Gastrocnemius medialis (tissue), 4 donors: ENCODE results near the gene CARD14. TPM values are rescaled to one million over a fixed set of nuclear protein-coding genes. Genes with fewer than 3 reads are reported as not detected.
A peak's percentile ranks its signal among the peaks of the same experiment; 100 is the strongest.
"Not testable (repeated sequence)": the region's sequence is repeated elsewhere in the genome, so short reads cannot be mapped to it uniquely, and the experiment has no call there.

Experiments
- ATAC-seq, 2 donors: fragments of 150-250 bp; one replicate each; pipeline ENCODE4 v1.9.1; 2016
- DNase-seq, 2 donors: peaks; one replicate each; pipeline ENCODE4 v3.0.0-alpha.2; 2019
- H3K27ac ChIP-seq, 4 donors: fragments of 200-600 bp; sonication (generic); 1 replicate in 1 of 4; 2 replicates in 3 of 4; pipeline ENCODE4 v1.5.1; 2016 to 2018; ENCODE audit warnings: mild to moderate bottlenecking in 2 of 4, moderate library complexity in 1 of 4
- H3K27me3 ChIP-seq, 3 donors: fragments of 200-600 bp; sonication (generic) in 2 of 3; 1 replicate in 1 of 3; 2 replicates in 2 of 3; pipeline versions ENCODE4 v1.5.1 to v1.6.0; 2016 to 2019; ENCODE audit warnings: mild to moderate bottlenecking in 1 of 3, moderate library complexity in 1 of 3
- H3K36me3 ChIP-seq, 2 donors: fragments of 200-600 bp; sonication (generic) in 1 of 2; one replicate each; pipeline ENCODE4 v1.5.1; 2017 to 2018
- H3K4me1 ChIP-seq, 2 donors: fragments of 200-600 bp; sonication (generic) in 1 of 2; one replicate each; pipeline ENCODE4 v1.5.1; 2016 to 2017; ENCODE audit warnings: mild to moderate bottlenecking in 2 of 2
- H3K4me3 ChIP-seq, 4 donors: fragments of 200-600 bp; sonication (generic) in 3 of 4; 1 replicate in 1 of 4; 2 replicates in 3 of 4; pipeline ENCODE4 v1.5.1; 2016 to 2019; ENCODE audit warnings: mild to moderate bottlenecking in 2 of 4
- H3K9me3 ChIP-seq, 3 donors: fragments of 200-600 bp; sonication (generic) in 2 of 3; 1 replicate in 1 of 3; 2 replicates in 2 of 3; pipeline ENCODE4 v1.5.1; 2016 to 2019
- CTCF ChIP-seq, 5 experiments: fragments of 450-650 bp in 3 of 5; fragments of 200-600 bp in 2 of 5; sonication (generic) in 2 of 5; IDR thresholded peaks in 4 of 5; conservative IDR thresholded peaks in 1 of 5; 1 replicate in 4 of 5; 2 replicates in 1 of 5; pipeline ENCODE4 v1.5.1; 2016 to 2019; ENCODE audit warnings: antibody characterized with exemption in 5 of 5, mild to moderate bottlenecking in 3 of 5, moderate library complexity in 3 of 5
- POLR2A ChIP-seq, 2 donors: fragments of 450-650 bp; IDR thresholded peaks; one replicate each; pipeline ENCODE4 v1.6.1; 2017; ENCODE audit warnings: antibody characterized with exemption in 2 of 2, mild to moderate bottlenecking in 2 of 2, moderate library complexity in 2 of 2
- in situ Hi-C, 4 donors: fragments of 200-750 bp; cut with MboI; loops; one replicate each; pipeline versions ENCODE4 v1.15.0 to v1.8.0; 2017; ENCODE audit warnings: low sequenced_read_pairs in 4 of 4
- intact Hi-C: fragments of 100-400 bp; cut with DNase I; formaldehyde crosslinking; loops from one replicate; pipeline ENCODE4 v1.15.1; 2023; ENCODE audit warnings: low total_unique reads
- total RNA-seq, 4 donors: library from RNA; depleted of rRNA; stranded (reverse); fragments of >200 nt; gene quantifications; one replicate each; pipeline versions ENCODE4 v1.1.0 to v1.2.3, GENCODE V29; 2016

Gene CARD14
- total RNA-seq, 4 donors from 2014 or later = not detected

GRCh38 chr17:80242505-80242904, 72.7 kb downstream of the CARD14 start:
- ATAC-seq = no peak
- Histone ChIP-seq H3K36me3 (peaks cover 0 to 30% of the 10 kb centered on the region in 2 donors), H3K27ac (peak overlapping the region in 1 of 4 donors; percentile 81), H3K4me3 (no peak overlapping the region), H3K4me1 (peaks cover 0 to 6% of the 10 kb centered on the region in 2 donors), H3K27me3 (no peaks in the 10 kb centered on the region), H3K9me3 (no peaks in the 10 kb centered on the region)
- DNase-seq = no peak
- in situ Hi-C loops (no loop called here), intact Hi-C loops (no loop called here)
- TF ChIP-seq CTCF (IDR thresholded peaks at IDR 0.05 in 4 of 5, conservative IDR thresholded peaks at IDR 0.05 in 1 of 5) (no peak), POLR2A (IDR thresholded peaks at IDR 0.05) (no peak)

GRCh38 chr17:80243526-80244433, 74.0 kb downstream of the CARD14 start:
- intact Hi-C loops (no loop called here), in situ Hi-C loops (no loop called here)
- Histone ChIP-seq H3K27ac (peak overlapping the region; percentile 35 to 81 (median 64)), H3K4me3 (no peak overlapping the region), H3K9me3 (no peaks in the 10 kb centered on the region), H3K4me1 (peaks cover 0 to 6% of the 10 kb centered on the region in 2 donors), H3K36me3 (peaks cover 0 to 19% of the 10 kb centered on the region in 2 donors), H3K27me3 (no peaks in the 10 kb centered on the region)
- TF ChIP-seq POLR2A (IDR thresholded peaks at IDR 0.05) = no peak
- DNase-seq (peak in 1 of 2 donors; percentile 64), ATAC-seq (peak; percentile 51 to 84)

GRCh38 chr17:80244448-80244847, 74.6 kb downstream of the CARD14 start:
- ATAC-seq = peak in 1 of 2 donors; percentile 33

GRCh38 chr17:80244871-80245509, 75.2 kb downstream of the CARD14 start:
- H3K9me3 ChIP-seq = no peaks in the 10 kb centered on the region
- H3K4me1 ChIP-seq = peaks cover 0 to 6% of the 10 kb centered on the region in 2 donors
- no peak for DNase-seq
- peaks cover 0 to 19% of the 10 kb centered on the region in 2 donors for H3K36me3 ChIP-seq
- no peaks in the 10 kb centered on the region for H3K27me3 ChIP-seq
- in situ Hi-C loops = no loop called here
- H3K27ac ChIP-seq = no peak overlapping the region
- TF ChIP-seq CTCF (IDR thresholded peaks at IDR 0.05 in 4 of 5, conservative IDR thresholded peaks at IDR 0.05 in 1 of 5) = no peak
- TF ChIP-seq POLR2A (IDR thresholded peaks at IDR 0.05) = no peak
- intact Hi-C loops = no loop called here
- ATAC-seq = no peak
- H3K4me3 ChIP-seq = no peak overlapping the region

More at GRCh38 chr17:80244448-80244847, 74.6 kb downstream of the CARD14 start:
- H3K9me3 ChIP-seq, in situ Hi-C loops, intact Hi-C loops, H3K4me3 ChIP-seq, H3K27me3 ChIP-seq, H3K4me1 ChIP-seq: not testable (repeated sequence)
- Histone ChIP-seq H3K27ac (peak overlapping the region; percentile 35 to 81 (median 64)), H3K36me3 (peaks cover 0 to 19% of the 10 kb centered on the region in 2 donors)
- peak in 1 of 2 donors; percentile 58 for DNase-seq

GRCh38 chr17:80245566-80246265, 75.9 kb downstream of the CARD14 start:
- H3K9me3 ChIP-seq = no peaks in the 10 kb centered on the region
- intact Hi-C loops = no loop called here
- no peak for ATAC-seq
- H3K36me3 ChIP-seq = peaks cover 0 to 19% of the 10 kb centered on the region in 2 donors
- H3K27me3 ChIP-seq = no peaks in the 10 kb centered on the region
- DNase-seq = no peak
- H3K4me3 ChIP-seq = no peak overlapping the region
- in situ Hi-C loops = no loop called here
- no peak overlapping the region for H3K27ac ChIP-seq
- TF ChIP-seq CTCF (IDR thresholded peaks at IDR 0.05 in 4 of 5, conservative IDR thresholded peaks at IDR 0.05 in 1 of 5) (no peak), POLR2A (IDR thresholded peaks at IDR 0.05) (no peak)
- peaks cover 0 to 6% of the 10 kb centered on the region in 2 donors for H3K4me1 ChIP-seq
